Dedifferentiated amniotic fluid mesenchymal stem cell (primary cell): ENCODE data around the gene GET3.
A peak's percentile ranks its signal among the peaks of the same experiment; 100 is the strongest.
"Not testable (repeated sequence)": the region's sequence is repeated elsewhere in the genome, so short reads cannot be mapped to it uniquely, and the experiment has no call there.

Source experiments
- DNase-seq: peaks from one replicate; pipeline ENCODE4 v3.0.0-alpha.2; 2016; ENCODE audit errors: extremely low spot score

The GET3 gene

DNA sequence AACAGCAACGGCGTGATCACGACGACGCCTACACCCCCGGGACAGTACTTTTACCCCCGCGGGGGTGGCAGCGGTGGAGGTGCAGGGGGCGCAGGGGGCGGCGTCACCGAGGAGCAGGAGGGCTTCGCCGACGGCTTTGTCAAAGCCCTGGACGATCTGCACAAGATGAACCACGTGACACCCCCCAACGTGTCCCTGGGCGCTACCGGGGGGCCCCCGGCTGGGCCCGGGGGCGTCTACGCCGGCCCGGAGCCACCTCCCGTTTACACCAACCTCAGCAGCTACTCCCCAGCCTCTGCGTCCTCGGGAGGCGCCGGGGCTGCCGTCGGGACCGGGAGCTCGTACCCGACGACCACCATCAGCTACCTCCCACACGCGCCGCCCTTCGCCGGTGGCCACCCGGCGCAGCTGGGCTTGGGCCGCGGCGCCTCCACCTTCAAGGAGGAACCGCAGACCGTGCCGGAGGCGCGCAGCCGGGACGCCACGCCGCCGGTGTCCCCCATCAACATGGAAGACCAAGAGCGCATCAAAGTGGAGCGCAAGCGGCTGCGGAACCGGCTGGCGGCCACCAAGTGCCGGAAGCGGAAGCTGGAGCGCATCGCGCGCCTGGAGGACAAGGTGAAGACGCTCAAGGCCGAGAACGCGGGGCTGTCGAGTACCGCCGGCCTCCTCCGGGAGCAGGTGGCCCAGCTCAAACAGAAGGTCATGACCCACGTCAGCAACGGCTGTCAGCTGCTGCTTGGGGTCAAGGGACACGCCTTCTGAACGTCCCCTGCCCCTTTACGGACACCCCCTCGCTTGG is 55.0 kb downstream of the GET3 start:
- no peak for DNase-seq

GRCh38 chr19:12792853-12793289 is 55.6 kb downstream of the GET3 start:
- DNase-seq, result no peak

DNA sequence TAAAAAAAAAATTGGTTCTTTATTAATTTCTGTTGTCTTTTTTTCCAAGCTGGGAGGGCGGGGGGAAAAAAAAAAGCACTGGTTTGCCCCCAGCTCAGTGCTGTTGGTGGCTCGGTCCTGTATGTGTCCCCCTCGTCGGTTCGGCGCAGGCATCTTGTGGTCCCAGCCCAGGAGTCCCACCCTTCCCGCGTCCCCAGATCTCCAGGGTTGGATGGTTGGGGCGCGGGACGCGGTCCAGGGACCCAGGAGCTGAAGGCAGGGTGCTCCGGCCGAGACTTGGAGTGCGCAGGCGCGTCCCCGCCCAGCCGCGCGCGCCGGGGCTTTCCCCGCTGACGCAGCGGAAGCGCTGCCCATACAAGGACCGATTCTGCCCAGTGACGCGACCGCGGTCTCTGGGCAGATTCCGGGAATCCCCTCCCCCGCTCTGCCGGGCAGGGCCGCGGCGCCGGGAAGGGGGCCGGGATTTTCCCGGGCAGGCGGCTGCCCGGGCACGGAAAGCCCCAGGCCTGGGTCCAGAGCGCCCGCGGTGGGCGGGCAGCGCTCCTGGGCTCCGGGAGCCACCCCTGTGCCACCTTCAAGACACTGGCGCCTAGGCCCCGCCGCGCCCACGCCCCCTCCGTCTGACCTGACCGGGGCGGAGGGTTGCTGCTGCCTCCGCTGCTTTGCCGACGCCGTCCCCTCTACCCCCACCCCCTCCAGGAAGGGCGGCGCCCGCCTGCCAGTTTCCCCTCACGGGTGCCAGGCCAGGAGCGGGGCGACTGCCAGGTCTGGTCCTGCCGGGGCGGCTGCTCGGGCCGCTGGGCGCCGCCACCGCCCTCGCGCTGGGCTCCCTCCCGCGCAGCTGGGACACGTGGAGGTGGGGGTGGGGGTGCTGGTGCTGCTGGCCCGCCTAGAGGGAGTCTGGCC is 56.2 kb downstream of the GET3 start:
- DNase-seq, result peak; percentile 89

GRCh38 chr19:12794196-12794941 is 57.1 kb downstream of the GET3 start:
- no peak for DNase-seq

DNA sequence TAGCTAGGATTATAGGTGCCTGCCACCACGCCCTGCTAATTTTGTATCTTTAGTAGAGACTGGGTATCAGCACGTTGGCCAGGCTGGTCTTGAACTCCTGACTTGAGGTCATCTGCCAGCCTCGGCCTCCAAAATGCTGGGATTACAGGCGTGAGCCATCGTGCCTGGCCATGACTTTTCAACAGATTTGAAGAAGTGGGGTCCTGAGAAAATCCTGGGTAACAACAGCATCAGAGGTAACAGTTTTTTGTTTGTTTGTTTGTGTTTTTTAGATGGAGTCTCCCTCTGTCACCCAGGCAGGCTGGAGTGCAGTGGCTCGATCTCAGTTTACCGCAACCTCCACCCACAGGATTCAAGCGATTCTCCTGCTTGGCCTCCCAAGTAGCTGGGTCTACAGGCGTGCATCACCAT is 57.7 kb downstream of the GET3 start:
- DNase-seq, result no peak

GRCh38 chr19:12796146-12797071 is 59.1 kb downstream of the GET3 start:
- DNase-seq, result peak; percentile 77

DNA sequence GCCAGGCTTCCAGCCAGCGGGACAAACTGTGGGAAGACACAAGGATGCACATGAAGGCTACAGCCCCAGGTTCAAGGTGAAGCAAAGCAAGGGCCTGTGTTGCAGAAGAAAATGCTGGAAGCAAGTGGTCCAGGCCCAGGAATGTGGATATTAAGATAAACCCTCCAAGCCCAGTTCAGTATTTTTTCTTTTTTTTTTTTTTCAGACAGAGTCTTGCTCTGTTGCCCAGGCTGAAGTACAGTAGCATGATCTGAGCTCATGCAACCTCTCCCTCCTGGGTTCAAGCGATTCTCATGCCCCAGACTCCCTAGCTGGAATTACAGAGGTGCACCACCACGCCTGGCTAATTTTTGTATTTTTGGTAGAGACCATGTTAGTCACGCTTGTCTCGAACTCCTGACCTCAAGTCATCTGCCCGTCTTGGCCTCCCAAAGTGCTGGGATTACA is 59.9 kb downstream of the GET3 start:
- DNase-seq, result no peak

DNA sequence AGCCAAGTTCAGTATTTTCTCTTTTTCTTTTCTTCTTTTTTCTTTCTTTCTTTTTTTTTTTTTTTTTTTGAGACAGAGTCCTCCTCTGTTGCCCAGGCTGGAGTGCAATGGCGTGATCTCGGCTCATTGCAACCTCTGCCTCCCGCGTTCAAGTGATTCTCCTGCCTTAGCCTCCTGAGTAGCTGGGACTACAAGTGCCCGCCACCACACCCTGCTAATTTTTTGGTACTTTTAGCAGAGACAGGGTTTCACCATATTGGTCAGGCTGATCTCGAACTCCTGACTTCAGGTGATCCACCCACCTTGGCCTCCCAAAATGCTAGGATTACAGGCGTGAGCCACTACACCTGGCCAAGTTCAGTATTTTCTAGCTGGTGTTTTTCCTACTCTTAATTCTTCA is 60.3 kb downstream of the GET3 start:
- DNase-seq, result not testable (repeated sequence)
